Prostate gland (tissue), 2 donors: Measurements from ENCODE around the gene RPL3. TPM values are rescaled to one million over a fixed set of nuclear protein-coding genes. Genes with fewer than 3 reads are reported as not detected.

Experiments used
- DNase-seq: peaks from one replicate; pipeline ENCODE4 v3.0.0-alpha.2; 2019; ENCODE audit warnings: low spot score
- H3K27ac ChIP-seq, 2 donors: fragments of 200-600 bp; sonication (generic); 2 replicates each; pipeline ENCODE4 v1.5.1; 2017 to 2019
- H3K27me3 ChIP-seq: fragments of 200-600 bp; sonication (generic); replicated peaks from 2 replicates; pipeline ENCODE4 v1.5.1; 2019; ENCODE audit not compliant: insufficient read depth
- H3K36me3 ChIP-seq, 2 donors: fragments of 200-600 bp; sonication (generic); 1 replicate in 1 of 2; 2 replicates in 1 of 2; pipeline versions ENCODE4 v1.5.1 to v1.8.1; 2017 to 2019
- H3K4me1 ChIP-seq: fragments of 200-600 bp; sonication (generic); replicated peaks from 2 replicates; pipeline ENCODE4 v1.5.1; 2019
- H3K4me3 ChIP-seq, 2 donors: fragments of 200-600 bp; sonication (generic); 2 replicates each; pipeline ENCODE4 v1.5.1; 2017 to 2019
- H3K9me3 ChIP-seq: fragments of 200-600 bp; sonication (generic); 2 replicates; pipeline ENCODE4 v1.5.1; 2017
- POLR2A ChIP-seq: fragments of 450-650 bp; IDR thresholded peaks from one replicate; pipeline ENCODE4 v1.6.1; 2016; ENCODE audit warnings: antibody characterized with exemption, mild to moderate bottlenecking
- POLR2AphosphoS5 ChIP-seq: sonication (generic); formaldehyde crosslinking; IDR thresholded peaks from one replicate; pipeline ENCODE4 v1.6.1; 2017; ENCODE audit warnings: antibody characterized with exemption
- WGBS: methylation state at CpG from one replicate; pipeline ENCODE4 v1.1.5; 2018; 5-methylcytosine and 5-hydroxymethylcytosine counted together
- intact Hi-C: fragments of 100-400 bp; cut with DNase I; formaldehyde crosslinking; loops from one replicate; pipeline ENCODE4 v1.14.2; 2022
- total RNA-seq, 2 donors: library from RNA; depleted of rRNA; stranded (reverse); fragments of >200 nt; gene quantifications; one replicate each; pipeline ENCODE4 v1.1.0, GENCODE V29; 2016
- TF ChIP-seq, protein P1 (sequence below), 4 experiments: fragments of 200-600 bp in 2 of 4; fragments of 450-650 bp in 2 of 4; sonication (generic) in 2 of 4; IDR thresholded peaks; 1 replicate in 3 of 4; 2 replicates in 1 of 4; pipeline ENCODE4 v1.5.1; 2016 to 2019; ENCODE audit warnings: antibody characterized with exemption in 4 of 4, mild to moderate bottlenecking in 2 of 4, moderate library complexity in 2 of 4

The RPL3 gene
- total RNA-seq, 2 donors from 2014 or later = 2,375 to 2,654 TPM

DNA sequence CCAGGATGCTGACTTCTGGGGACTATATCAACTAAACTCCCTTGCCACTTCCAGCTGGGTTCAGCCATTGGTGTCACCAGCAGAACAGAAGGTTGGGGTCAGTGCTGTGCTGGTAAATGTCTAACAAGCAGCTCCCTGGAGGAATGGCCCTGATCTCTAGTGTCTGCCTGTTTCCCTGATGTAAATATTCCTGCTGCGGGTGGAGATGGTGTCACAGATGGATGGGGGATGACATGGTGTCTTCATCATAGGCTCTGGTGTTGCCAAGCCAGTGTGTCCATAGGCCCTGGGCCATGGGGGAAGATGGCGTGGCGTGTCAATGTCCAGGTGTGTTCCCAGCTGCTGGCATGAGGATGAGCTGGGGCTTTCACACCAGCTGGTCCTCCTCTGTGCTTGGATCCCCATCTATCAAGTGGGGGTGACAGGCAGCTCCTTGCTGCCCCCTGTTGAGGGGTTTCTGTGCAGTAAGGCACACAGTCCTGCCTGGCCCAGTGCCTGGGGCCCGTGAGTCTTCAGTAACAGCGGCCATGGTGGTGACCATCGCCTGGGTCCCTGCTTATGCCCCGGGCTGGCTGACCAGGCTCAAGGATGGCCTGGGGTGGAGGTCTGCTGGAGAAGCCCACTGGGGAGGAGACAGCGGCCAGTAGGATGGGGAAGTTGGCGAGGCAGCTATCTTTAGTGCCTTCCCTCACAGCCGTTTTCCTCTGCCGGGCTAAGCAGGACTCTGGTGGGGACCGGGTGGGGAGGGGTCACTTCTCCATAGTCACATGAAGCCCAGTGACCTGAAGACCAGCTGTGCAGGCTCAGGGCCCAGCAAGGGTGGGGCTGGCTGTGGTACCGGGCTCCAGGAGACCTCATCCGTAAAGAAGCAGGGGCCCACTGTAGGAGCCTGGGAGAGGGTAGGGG is 12.7 kb downstream of the RPL3 start:
- Histone ChIP-seq H3K4me3 (no peak overlapping the region), H3K27me3 (no peaks in the 10 kb centered on the region), H3K27ac (no peak overlapping the region), H3K36me3 (peaks cover 0 to 3% of the 10 kb centered on the region in 2 donors), H3K9me3 (no peaks in the 10 kb centered on the region), H3K4me1 (no peaks in the 10 kb centered on the region)
- DNase-seq = no peak
- intact Hi-C loops = no loop called here
- 74% methylated on average over 14 of the region's 14 CpGs for WGBS
- no peak for TF ChIP-seq POLR2AphosphoS5
- TF ChIP-seq, protein P1, sequence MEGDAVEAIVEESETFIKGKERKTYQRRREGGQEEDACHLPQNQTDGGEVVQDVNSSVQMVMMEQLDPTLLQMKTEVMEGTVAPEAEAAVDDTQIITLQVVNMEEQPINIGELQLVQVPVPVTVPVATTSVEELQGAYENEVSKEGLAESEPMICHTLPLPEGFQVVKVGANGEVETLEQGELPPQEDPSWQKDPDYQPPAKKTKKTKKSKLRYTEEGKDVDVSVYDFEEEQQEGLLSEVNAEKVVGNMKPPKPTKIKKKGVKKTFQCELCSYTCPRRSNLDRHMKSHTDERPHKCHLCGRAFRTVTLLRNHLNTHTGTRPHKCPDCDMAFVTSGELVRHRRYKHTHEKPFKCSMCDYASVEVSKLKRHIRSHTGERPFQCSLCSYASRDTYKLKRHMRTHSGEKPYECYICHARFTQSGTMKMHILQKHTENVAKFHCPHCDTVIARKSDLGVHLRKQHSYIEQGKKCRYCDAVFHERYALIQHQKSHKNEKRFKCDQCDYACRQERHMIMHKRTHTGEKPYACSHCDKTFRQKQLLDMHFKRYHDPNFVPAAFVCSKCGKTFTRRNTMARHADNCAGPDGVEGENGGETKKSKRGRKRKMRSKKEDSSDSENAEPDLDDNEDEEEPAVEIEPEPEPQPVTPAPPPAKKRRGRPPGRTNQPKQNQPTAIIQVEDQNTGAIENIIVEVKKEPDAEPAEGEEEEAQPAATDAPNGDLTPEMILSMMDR (IDR thresholded peaks at IDR 0.05) = peak in 2 of 4 experiments; percentile 21 to 30

DNA sequence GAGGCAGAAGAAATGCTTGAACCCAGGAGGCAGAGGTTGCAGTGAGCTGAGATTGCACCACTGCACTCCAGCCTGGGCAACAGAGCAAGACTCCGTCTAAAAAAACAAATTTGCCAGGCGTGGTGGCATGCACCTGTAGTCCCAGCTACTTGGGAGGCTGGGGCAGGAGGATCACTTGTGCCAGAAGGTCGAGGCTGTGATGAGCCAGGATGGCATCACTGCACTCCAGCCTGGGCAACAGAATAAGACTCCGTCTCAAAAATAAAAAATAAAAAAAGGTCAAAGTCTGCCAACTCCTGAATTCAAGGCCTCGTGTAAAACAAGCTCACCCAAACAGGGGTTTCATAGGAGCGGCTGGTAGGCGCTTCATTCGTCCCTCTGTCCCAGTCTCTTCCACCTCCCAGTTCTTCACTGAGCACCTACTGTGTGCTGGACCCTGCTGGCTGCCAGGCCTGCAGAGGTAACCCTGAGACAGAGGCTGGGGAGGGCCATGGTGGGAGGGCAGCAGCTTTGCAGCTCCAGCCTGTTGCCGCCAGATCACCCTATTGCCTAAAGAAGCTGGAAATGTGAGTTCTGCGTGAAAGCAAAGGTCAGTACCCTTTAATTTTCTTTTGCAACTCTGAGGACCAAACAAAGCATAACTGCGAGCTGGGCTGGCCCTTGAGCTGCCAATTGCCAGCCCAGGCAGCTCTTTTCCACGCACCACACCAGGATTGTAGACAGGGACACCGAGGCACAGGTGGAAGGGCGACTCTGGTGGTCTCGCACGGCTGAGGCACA is 15.3 kb downstream of the RPL3 start:
- Histone ChIP-seq H3K4me1 (no peaks in the 10 kb centered on the region), H3K4me3 (no peak overlapping the region), H3K27me3 (no peaks in the 10 kb centered on the region), H3K36me3 (no peaks in the 10 kb centered on the region), H3K27ac (no peak overlapping the region), H3K9me3 (no peaks in the 10 kb centered on the region)
- intact Hi-C loops = no loop called here
- TF ChIP-seq, protein P1 (IDR thresholded peaks at IDR 0.05) = no peak
- TF ChIP-seq POLR2AphosphoS5 (no peak), POLR2A (no peak)
- 90% methylated on average over 16 of the region's 16 CpGs for WGBS
- no peak for DNase-seq

DNA sequence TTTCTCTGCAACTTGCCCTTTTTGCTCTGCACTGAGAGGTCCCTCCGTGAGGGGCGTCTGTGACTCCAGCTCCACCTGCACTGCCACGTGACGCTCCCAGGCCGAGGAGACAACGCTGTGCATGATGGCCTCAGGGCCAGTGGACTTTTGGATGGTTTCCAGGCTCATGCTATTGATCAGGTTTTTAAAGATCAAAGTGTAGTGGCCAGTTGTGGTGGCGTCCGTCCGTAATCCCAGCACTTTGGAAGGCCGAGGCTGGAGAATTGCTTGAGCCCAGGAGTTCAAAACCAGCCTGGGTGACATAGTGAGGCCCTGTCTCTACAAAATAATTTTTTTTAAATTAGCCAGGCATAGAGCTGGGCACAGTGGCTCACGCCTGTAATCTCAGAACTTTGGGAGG is 16.1 kb downstream of the RPL3 start:
- WGBS = 84% methylated on average over 11 of the region's 11 CpGs
- Histone ChIP-seq H3K27me3 (no peaks in the 10 kb centered on the region), H3K36me3 (no peaks in the 10 kb centered on the region), H3K9me3 (no peaks in the 10 kb centered on the region), H3K27ac (no peak overlapping the region), H3K4me3 (no peak overlapping the region), H3K4me1 (no peaks in the 10 kb centered on the region)
- DNase-seq = no peak
- intact Hi-C loops = no loop called here
- no peak for TF ChIP-seq POLR2AphosphoS5
- TF ChIP-seq POLR2A = no peak
- TF ChIP-seq, protein P1 (IDR thresholded peaks at IDR 0.05) = no peak

DNA sequence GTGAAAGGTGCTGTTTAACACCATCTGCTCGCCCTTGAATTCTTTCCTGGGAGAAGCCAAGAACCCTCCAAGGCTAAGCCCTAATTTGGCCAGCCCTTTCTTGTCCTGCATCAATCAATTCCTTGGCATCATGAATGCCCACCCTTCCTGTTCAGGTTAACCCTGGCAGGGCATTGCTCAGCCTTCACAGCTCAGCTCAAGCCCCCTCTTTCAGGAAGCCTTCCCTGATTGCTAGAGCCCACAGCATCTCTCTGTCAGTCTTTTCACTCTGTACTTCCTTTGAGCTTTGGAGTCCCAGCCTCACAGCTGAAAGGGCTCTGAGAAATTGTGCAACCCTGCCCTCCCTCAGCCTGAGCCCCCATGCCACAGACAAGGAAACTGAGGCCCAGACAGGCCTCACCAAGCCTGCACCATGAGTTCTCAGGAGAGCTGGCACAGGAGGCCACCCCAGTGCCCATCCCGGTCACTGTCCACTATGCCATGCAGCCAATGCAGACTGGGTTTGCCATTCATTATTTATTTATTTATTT is 16.9 kb downstream of the RPL3 start:
- H3K4me3 ChIP-seq = no peak overlapping the region
- WGBS = 93% methylated on average over 2 of the region's 2 CpGs
- H3K27ac ChIP-seq = no peak overlapping the region
- no peaks in the 10 kb centered on the region for H3K9me3 ChIP-seq
- DNase-seq = no peak
- no peaks in the 10 kb centered on the region for H3K36me3 ChIP-seq
- TF ChIP-seq, protein P1 (IDR thresholded peaks at IDR 0.05) = no peak
- no peak for TF ChIP-seq POLR2AphosphoS5
- TF ChIP-seq POLR2A = no peak
- H3K4me1 ChIP-seq = no peaks in the 10 kb centered on the region
- intact Hi-C loops = no loop called here
- no peaks in the 10 kb centered on the region for H3K27me3 ChIP-seq
